Measurements from ENCODE around the gene PTPRB.
"Not testable (repeated sequence)": the region's sequence is repeated elsewhere in the genome, so short reads cannot be mapped to it uniquely, and the experiment has no call there.

The PTPRB gene

GRCh38 chr12:70513426-70513825, 123.8 kb downstream of the PTPRB start:
- no peak for TF ChIP-seq CTCF (IDR thresholded peaks at IDR 0.05; ENCODE audit: low read depth, low read length, missing control alignments)
- Histone ChIP-seq H3K27ac (no peak overlapping the region), H3K4me3 (ENCODE audit: low read depth, low read length) (no peak overlapping the region), H3K27me3 (replicated peaks) (no peaks in the 10 kb centered on the region), H3K36me3 (replicated peaks) (no peaks in the 10 kb centered on the region)
- in situ Hi-C loops (cut with HindIII; ENCODE audit: low pct_ligation_motif_present, low sequenced_read_pairs): no loop called here
- DNase-seq: no peak

GRCh38 chr12:70508178-70508577, 129.1 kb downstream of the PTPRB start:
- TF ChIP-seq CTCF (IDR thresholded peaks at IDR 0.05; ENCODE audit: low read depth, low read length, missing control alignments): no peak
- Histone ChIP-seq H3K36me3 (replicated peaks) (no peaks in the 10 kb centered on the region), H3K27ac (no peak overlapping the region), H3K27me3 (replicated peaks) (no peaks in the 10 kb centered on the region), H3K4me3 (ENCODE audit: low read depth, low read length) (no peak overlapping the region)
- peak; percentile 15 for DNase-seq
- in situ Hi-C loops (cut with HindIII; ENCODE audit: low pct_ligation_motif_present, low sequenced_read_pairs): no loop called here

GRCh38 chr12:70507442-70507841, 129.8 kb downstream of the PTPRB start:
- peak; percentile 45 for DNase-seq
- Histone ChIP-seq H3K27me3 (replicated peaks) (no peaks in the 10 kb centered on the region), H3K36me3 (replicated peaks) (no peaks in the 10 kb centered on the region), H3K27ac (peak overlapping the region; percentile 36), H3K4me3 (ENCODE audit: low read depth, low read length) (no peak overlapping the region)
- no peak for TF ChIP-seq CTCF (IDR thresholded peaks at IDR 0.05; ENCODE audit: low read depth, low read length, missing control alignments)
- in situ Hi-C loops (cut with HindIII; ENCODE audit: low pct_ligation_motif_present, low sequenced_read_pairs): no loop called here

GRCh38 chr12:70497508-70497907, 139.7 kb downstream of the PTPRB start:
- DNase-seq: no peak
- no peak for TF ChIP-seq CTCF (IDR thresholded peaks at IDR 0.05; ENCODE audit: low read depth, low read length, missing control alignments)
- Histone ChIP-seq H3K27ac (no peak overlapping the region), H3K36me3 (replicated peaks) (no peaks in the 10 kb centered on the region), H3K27me3 (replicated peaks) (no peaks in the 10 kb centered on the region), H3K4me3 (ENCODE audit: low read depth, low read length) (no peak overlapping the region)
- in situ Hi-C loops (cut with HindIII; ENCODE audit: low pct_ligation_motif_present, low sequenced_read_pairs): no loop called here

GRCh38 chr12:70492904-70493303, 144.3 kb downstream of the PTPRB start:
- H3K27me3 ChIP-seq (replicated peaks); DNase-seq; H3K4me3 ChIP-seq (ENCODE audit: low read depth, low read length); H3K27ac ChIP-seq; in situ Hi-C loops (cut with HindIII; ENCODE audit: low pct_ligation_motif_present, low sequenced_read_pairs); H3K36me3 ChIP-seq (replicated peaks): not testable (repeated sequence)

- H3K36me3 ChIP-seq (replicated peaks); DNase-seq; in situ Hi-C loops (cut with HindIII; ENCODE audit: low pct_ligation_motif_present, low sequenced_read_pairs); H3K27ac ChIP-seq; H3K4me3 ChIP-seq (ENCODE audit: low read depth, low read length); H3K27me3 ChIP-seq (replicated peaks): not testable (repeated sequence)
Measured at GRCh38 chr12:70490928-70491327, 146.3 kb downstream of the PTPRB start.

GRCh38 chr12:70487440-70487839, 149.8 kb downstream of the PTPRB start:
- DNase-seq: no peak
- no peaks in the 10 kb centered on the region for H3K36me3 ChIP-seq (replicated peaks)
- no peak for TF ChIP-seq CTCF (IDR thresholded peaks at IDR 0.05; ENCODE audit: low read depth, low read length, missing control alignments)
- no peak overlapping the region for H3K4me3 ChIP-seq (ENCODE audit: low read depth, low read length)
- in situ Hi-C loops (cut with HindIII; ENCODE audit: low pct_ligation_motif_present, low sequenced_read_pairs): no loop called here
- no peaks in the 10 kb centered on the region for H3K27me3 ChIP-seq (replicated peaks)
- H3K27ac ChIP-seq: no peak overlapping the region

Data from brain microvascular endothelial cell (primary cell).